Nucleus accumbens (tissue), 56 donors: ENCODE results near the gene NFAM1.
A peak's percentile ranks its signal among the peaks of the same experiment; 100 is the strongest.

Experiments
- DNase-seq, 56 donors: peaks; one replicate each; lab custom pipeline; 2025; lab: John Stamatoyannopoulos, UW

The NFAM1 gene

GRCh38 chr22:42440728-42441127 is 8.5 kb upstream of the NFAM1 start:
- no peak for DNase-seq

GRCh38 chr22:42439821-42440674 is 7.8 kb upstream of the NFAM1 start:
- DNase-seq = peak in 8 of 56 donors; percentile 9 to 55 (median 18)

DNA sequence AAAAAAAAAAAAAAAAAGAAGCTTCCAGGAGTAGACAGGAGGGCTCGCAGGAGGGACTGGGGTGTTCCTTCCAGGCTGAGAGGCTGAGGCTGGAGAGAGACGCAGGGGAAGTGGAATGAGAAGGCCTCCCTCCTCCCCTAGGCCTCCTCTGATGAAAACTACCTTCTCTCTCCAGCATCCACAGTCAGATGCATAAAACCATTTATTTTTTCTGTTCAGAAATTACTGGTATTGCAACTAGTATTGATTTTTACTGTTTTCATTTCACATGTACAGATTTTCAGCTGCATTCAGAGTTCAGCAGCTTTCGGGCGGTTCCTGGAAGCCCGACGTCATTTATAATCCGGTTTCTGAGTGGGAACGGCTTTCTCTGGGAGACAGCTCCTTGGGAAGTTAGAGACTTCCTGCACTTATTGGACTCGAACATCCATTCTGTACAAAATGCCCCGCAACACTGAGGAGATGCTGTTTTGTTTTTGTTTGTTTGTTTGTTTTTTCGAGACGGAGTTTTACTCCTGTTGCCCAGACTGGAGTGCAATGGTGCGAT is 6.9 kb upstream of the NFAM1 start:
- no peak for DNase-seq

GRCh38 chr22:42438293-42438650 is 6.1 kb upstream of the NFAM1 start:
- DNase-seq = no peak

GRCh38 chr22:42437488-42438292 is 5.5 kb upstream of the NFAM1 start:
- peak in 50 of 56 donors; percentile 21 to 88 (median 52) for DNase-seq

DNA sequence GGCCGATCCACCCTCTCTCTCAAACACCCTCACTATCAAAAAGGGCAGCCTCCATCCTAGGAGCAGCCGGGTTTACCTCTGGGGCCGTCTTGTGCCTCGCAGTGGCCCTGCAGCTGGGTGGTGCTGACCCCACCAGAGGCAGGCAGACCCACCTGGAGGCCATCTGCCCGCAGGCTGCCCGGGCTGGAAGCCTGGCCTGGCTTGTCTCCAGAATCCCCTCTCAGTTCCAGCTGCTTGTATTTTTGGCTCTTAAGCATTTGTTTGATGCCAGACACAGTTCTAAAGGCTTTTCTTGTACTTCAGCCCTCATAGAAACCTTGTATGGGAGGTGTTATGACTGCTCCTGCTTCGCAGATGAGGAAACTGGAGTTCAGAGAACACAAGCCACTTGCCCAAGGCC is 4.2 kb upstream of the NFAM1 start:
- DNase-seq = peak in 7 of 56 donors; percentile 8 to 44 (median 26)

DNA sequence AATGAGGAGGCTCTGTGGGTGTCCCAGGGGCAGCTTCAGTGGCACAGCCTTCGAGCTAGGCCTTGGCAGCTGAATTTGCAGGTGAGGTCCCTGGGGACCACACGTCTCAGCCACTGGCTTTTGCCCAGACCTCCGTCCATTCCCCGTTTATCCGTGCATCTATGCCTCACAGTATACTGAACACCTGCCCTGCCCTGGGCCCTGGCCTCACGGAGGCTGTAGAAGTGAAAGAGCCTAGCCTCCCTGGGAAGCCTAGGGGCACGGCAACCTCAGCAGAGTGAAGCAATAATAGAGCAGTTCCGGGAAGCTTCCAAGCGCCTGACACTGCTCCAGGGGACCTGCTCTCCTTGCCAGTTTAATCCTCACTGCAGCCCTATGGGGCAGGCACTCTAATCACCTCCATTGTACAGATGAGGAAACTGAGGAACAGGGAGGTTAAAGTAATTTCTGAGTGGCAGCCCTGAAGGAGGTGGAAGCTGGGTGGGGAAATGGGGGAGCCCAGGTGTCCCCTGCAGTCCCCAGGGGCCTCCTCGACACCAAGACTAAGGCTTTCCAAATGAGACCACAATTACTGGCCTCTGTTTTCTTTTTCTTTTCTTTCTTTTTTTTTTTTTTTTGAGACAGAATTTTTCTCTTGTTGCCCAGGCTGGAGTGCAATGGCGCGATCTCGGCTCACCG is 2.7 kb upstream of the NFAM1 start:
- DNase-seq = no peak

GRCh38 chr22:42433754-42434682 is 1.8 kb upstream of the NFAM1 start:
- DNase-seq = peak in 26 of 56 donors; percentile 7 to 83 (median 52)

DNA sequence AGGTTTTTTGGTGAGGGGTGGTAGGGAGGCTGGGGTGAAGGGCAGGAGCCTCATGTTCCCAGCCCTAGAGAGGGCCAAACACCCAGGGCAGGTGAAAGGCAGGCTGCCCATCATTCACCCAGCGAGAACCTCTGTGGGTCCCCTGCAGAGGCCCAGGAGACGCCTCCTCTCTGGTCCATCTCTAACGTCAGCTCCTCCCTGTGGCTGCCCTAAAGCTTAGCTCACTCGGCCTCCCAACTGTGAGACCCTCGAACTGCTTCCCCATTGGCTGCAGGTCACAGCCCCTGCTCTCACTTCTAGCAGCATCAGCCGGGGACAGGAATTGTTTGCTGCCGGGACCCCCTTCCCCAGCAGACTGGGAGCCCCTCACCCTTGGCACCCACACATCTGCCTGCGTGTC is 615 bp upstream of the NFAM1 start:
- no peak for DNase-seq

DNA sequence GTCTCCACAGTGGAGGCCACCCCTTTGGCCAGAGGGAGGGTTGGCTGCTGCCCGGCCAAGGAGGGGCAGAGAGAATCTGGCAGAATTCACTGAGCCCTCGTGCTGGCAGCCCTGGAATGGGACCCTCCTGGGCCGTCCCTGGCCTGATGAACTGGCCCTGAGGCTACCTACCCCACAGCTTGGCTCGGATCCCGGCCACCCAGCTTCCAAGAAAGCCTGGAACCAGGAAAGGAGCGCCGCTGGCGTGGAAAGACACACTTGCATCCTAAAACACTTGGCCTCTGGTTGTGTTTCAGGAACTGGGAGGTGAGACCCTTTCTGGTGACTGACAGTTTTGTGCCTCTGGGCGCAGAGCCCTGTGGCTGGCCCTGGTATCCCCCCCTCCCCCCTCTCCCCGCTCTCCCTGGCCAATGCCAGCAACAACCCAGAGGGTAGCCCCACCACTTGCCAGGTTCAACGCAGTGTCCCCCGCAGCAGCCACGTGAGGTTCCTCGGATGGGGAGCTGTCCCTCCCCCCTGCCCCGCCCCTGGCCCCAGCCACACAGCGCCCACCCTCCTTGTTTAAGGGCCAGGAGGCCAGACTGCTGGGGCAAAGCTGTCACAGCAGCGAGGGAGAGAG is 693 bp downstream of the NFAM1 start:
- peak in 37 of 56 donors; percentile 10 to 80 (median 45) for DNase-seq

- no peak for DNase-seq
Measured at GRCh38 chr22:42430528-42431125, 1.6 kb downstream of the NFAM1 start.

DNA sequence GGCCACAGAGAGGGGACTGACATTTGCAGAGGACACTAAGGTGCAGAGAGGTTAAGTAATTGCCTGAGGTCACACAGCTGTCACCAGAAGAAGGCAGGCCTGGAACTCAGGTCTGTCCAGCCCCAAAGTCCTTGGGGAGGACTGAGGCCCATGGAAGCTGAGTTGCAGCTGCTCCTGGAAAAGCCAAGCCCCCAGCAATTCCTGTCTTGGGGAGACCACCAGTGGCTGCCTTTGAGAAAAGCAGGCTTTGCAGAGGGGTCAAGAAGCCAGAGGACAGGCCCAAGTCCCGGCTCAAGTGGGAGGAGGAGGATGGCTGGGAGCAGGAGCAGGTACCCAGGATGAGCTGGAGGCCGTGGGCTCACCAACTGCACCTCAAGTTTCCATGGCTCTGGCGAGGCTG is 3.4 kb downstream of the NFAM1 start:
- DNase-seq = no peak

- no peak for DNase-seq
Measured at GRCh38 chr22:42428025-42428424, 4.2 kb downstream of the NFAM1 start.

DNA sequence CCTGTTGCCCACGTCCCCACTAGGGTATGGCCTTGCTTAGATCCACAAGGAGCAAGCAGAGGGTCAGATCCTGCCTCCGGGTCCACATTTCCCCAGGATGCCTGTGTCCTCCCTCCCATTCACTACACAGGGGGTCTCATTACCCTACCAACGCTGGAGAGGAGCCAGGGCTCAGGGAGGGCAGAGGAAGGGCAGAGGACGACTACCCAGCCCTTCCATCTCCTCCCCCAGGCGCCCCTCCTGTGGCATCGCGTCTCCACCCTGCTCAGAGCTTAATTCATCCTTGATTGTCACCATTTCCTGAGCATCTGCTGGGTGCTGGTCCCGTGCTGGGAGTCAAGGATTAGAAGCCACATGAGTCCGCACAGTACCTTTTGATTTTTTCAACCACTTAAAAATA is 5.0 kb downstream of the NFAM1 start:
- no peak for DNase-seq

DNA sequence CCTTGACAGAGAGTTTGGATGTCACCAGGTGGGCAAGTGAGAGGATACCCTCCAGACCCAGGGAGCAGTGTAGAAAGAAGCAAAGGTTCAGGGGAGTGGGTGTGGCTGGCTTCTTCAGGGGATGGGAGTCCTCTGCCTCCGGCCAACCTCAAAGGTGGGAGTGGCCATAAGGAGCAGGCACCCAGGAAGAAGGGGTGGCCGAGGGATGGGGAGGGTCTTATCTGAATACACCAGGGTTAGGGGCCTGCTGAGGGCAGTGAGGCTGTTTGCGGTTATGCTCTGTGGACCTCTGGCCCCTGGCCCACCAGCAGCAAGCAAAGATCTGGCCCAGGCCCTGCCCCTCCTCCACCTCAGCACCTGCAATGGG is 6.2 kb downstream of the NFAM1 start:
- DNase-seq = no peak

- no peak for DNase-seq
Measured at GRCh38 chr22:42425337-42425988, 6.7 kb downstream of the NFAM1 start.

GRCh38 chr22:42419243-42419881 is 12.8 kb downstream of the NFAM1 start:
- DNase-seq = peak in 1 of 56 donors; percentile 39

DNA sequence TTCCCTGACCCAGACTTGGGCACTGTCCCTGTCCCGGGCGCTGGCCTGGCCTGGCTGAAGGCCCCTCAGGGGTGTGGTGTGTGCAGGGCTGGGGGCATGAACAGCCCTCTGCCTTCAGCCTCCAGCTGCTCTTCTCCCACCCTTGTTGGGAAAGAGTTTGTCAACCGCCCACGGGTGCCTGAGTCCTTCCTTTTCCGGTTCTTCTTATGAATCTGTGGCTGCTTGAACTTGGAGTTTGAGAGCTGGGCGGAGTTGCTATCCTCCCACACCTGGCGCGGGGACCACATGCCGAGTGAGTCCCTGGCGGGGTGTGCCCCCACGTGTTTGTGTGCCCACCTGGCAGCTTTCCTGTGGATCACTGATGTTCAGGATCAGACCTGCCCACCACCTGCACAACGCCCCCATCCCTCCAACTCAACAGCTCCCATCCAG is 13.4 kb downstream of the NFAM1 start:
- DNase-seq = no peak
